BLaER1 (cell line): Measurements from ENCODE around the gene XYLT1.

Experiments used
- H3K27ac ChIP-seq: shearing (Covaris generic); formaldehyde crosslinking; 2 replicates; pipeline ENCODE4 v1.8.1; 2022
- H3K27me3 ChIP-seq: shearing (Covaris generic); formaldehyde crosslinking; 2 replicates; pipeline ENCODE4 v1.8.1; 2022
- H3K36me3 ChIP-seq: shearing (Covaris generic); formaldehyde crosslinking; 2 replicates; pipeline ENCODE4 v1.8.1; 2022
- H3K4me1 ChIP-seq: shearing (Covaris generic); formaldehyde crosslinking; 2 replicates; pipeline ENCODE4 v1.8.1; 2022
- H3K4me2 ChIP-seq: shearing (Covaris generic); formaldehyde crosslinking; 2 replicates; pipeline ENCODE4 v1.8.1; 2022
- H3K4me3 ChIP-seq: shearing (Covaris generic); formaldehyde crosslinking; 2 replicates; pipeline ENCODE4 v1.8.1; 2022
- H3K9ac ChIP-seq: shearing (Covaris generic); formaldehyde crosslinking; 2 replicates; pipeline ENCODE4 v1.8.1; 2022
- H3K9me3 ChIP-seq: shearing (Covaris generic); formaldehyde crosslinking; 2 replicates; pipeline ENCODE4 v1.8.1; 2022
- H4K20me1 ChIP-seq: shearing (Covaris generic); formaldehyde crosslinking; 2 replicates; pipeline ENCODE4 v1.8.1; 2022
- Cebpa-rat ChIP-seq: shearing (Covaris generic); IDR thresholded peaks from 2 replicates; pipeline ENCODE4 v1.8.1; 2022

Gene XYLT1

GRCh38 chr16:17470908-17471718 is at the start of gene XYLT1:
Gene XYLT1, minus strand, starts transcription at chr16:17470960. Its CDS starts 164 bp downstream, at chr16:17470796.
- H3K9me3 ChIP-seq, result no peaks in the 10 kb centered on the region
- H3K27me3 ChIP-seq, result no peaks in the 10 kb centered on the region
- peak within 1 kb of the TSS; percentile 96 for H3K9ac ChIP-seq
- peaks cover 43% of the 10 kb centered on the region for H4K20me1 ChIP-seq
- H3K4me2 ChIP-seq, result peak within 1 kb of the TSS; percentile 95
- H3K4me3 ChIP-seq, result peak within 1 kb of the TSS; percentile 99
- H3K4me1 ChIP-seq, result peaks cover 60% of the 10 kb centered on the region
- H3K27ac ChIP-seq, result peak within 1 kb of the TSS; percentile 96
- TF ChIP-seq Cebpa-rat, result no peak
- H3K36me3 ChIP-seq, result no peaks in the 10 kb centered on the region

GRCh38 chr16:17520111-17520510 is 49.4 kb upstream of the XYLT1 start:
- Histone ChIP-seq H3K27ac (no peak overlapping the region), H3K9ac (no peak overlapping the region), H3K9me3 (no peaks in the 10 kb centered on the region), H3K4me2 (no peak overlapping the region), H4K20me1 (no peaks in the 10 kb centered on the region), H3K36me3 (no peaks in the 10 kb centered on the region), H3K4me1 (no peaks in the 10 kb centered on the region), H3K27me3 (no peaks in the 10 kb centered on the region), H3K4me3 (no peak overlapping the region)
- no peak for TF ChIP-seq Cebpa-rat

- no peak overlapping the region for H3K4me2 ChIP-seq
- H3K27ac ChIP-seq, result no peak overlapping the region
- H3K27me3 ChIP-seq, result no peaks in the 10 kb centered on the region
- TF ChIP-seq Cebpa-rat, result no peak
- H3K9me3 ChIP-seq, result no peaks in the 10 kb centered on the region
- no peak overlapping the region for H3K9ac ChIP-seq
- H3K4me1 ChIP-seq, result no peaks in the 10 kb centered on the region
- no peak overlapping the region for H3K4me3 ChIP-seq
- no peaks in the 10 kb centered on the region for H4K20me1 ChIP-seq
- no peaks in the 10 kb centered on the region for H3K36me3 ChIP-seq
These were observed 48.6 kb upstream of the XYLT1 start for GRCh38 chr16:17519101-17519955.

GRCh38 chr16:17518441-17518840 is 47.7 kb upstream of the XYLT1 start:
- no peak for TF ChIP-seq Cebpa-rat
- Histone ChIP-seq H3K4me1 (no peaks in the 10 kb centered on the region; the same call in 1 of the 2 replicates), H3K27ac (no peak overlapping the region), H4K20me1 (no peaks in the 10 kb centered on the region), H3K4me3 (no peak overlapping the region), H3K9me3 (no peaks in the 10 kb centered on the region), H3K4me2 (no peak overlapping the region), H3K27me3 (no peaks in the 10 kb centered on the region), H3K9ac (no peak overlapping the region), H3K36me3 (no peaks in the 10 kb centered on the region)

GRCh38 chr16:17515421-17516210 is 44.9 kb upstream of the XYLT1 start:
- no peaks in the 10 kb centered on the region for H4K20me1 ChIP-seq
- TF ChIP-seq Cebpa-rat, result no peak
- H3K4me1 ChIP-seq, result peaks cover 19% of the 10 kb centered on the region
- H3K27ac ChIP-seq, result no peak overlapping the region
- no peak overlapping the region for H3K4me2 ChIP-seq
- no peaks in the 10 kb centered on the region for H3K27me3 ChIP-seq
- no peaks in the 10 kb centered on the region for H3K36me3 ChIP-seq
- H3K4me3 ChIP-seq, result no peak overlapping the region
- no peak overlapping the region for H3K9ac ChIP-seq
- H3K9me3 ChIP-seq, result no peaks in the 10 kb centered on the region

GRCh38 chr16:17512636-17513220 is 42.0 kb upstream of the XYLT1 start:
- H3K36me3 ChIP-seq, result no peaks in the 10 kb centered on the region
- H4K20me1 ChIP-seq, result no peaks in the 10 kb centered on the region
- no peak overlapping the region for H3K4me3 ChIP-seq
- H3K4me2 ChIP-seq, result peak overlapping the region; percentile 55
- H3K27me3 ChIP-seq, result no peaks in the 10 kb centered on the region
- TF ChIP-seq Cebpa-rat, result no peak
- no peak overlapping the region; the same call in 1 of the 2 replicates for H3K27ac ChIP-seq
- peaks cover 19% of the 10 kb centered on the region for H3K4me1 ChIP-seq
- peaks cover 18% of the 10 kb centered on the region for H3K9me3 ChIP-seq
- no peak overlapping the region for H3K9ac ChIP-seq

- no peak overlapping the region for H3K9ac ChIP-seq
- no peak overlapping the region for H3K4me2 ChIP-seq
These were observed 40.6 kb upstream of the XYLT1 start for GRCh38 chr16:17511340-17511739.

GRCh38 chr16:17510567-17510966 is 39.8 kb upstream of the XYLT1 start:
- Histone ChIP-seq H3K4me3 (no peak overlapping the region), H3K4me1 (peaks cover 19% of the 10 kb centered on the region), H3K27ac (no peak overlapping the region), H3K9ac (no peak overlapping the region), H4K20me1 (no peaks in the 10 kb centered on the region), H3K9me3 (peaks cover 24% of the 10 kb centered on the region), H3K36me3 (no peaks in the 10 kb centered on the region), H3K27me3 (no peaks in the 10 kb centered on the region), H3K4me2 (no peak overlapping the region)
- TF ChIP-seq Cebpa-rat, result no peak

More at GRCh38 chr16:17511340-17511739, 40.6 kb upstream of the XYLT1 start:
- no peaks in the 10 kb centered on the region for H3K36me3 ChIP-seq
- no peak overlapping the region for H3K4me3 ChIP-seq
- H3K27ac ChIP-seq, result no peak overlapping the region
- peaks cover 19% of the 10 kb centered on the region for H3K4me1 ChIP-seq
- peaks cover 24% of the 10 kb centered on the region for H3K9me3 ChIP-seq
- H3K27me3 ChIP-seq, result no peaks in the 10 kb centered on the region
- TF ChIP-seq Cebpa-rat, result no peak
- no peaks in the 10 kb centered on the region for H4K20me1 ChIP-seq

GRCh38 chr16:17509194-17509593 is 38.4 kb upstream of the XYLT1 start:
- Histone ChIP-seq H3K4me2 (no peak overlapping the region), H3K9ac (no peak overlapping the region), H3K4me3 (no peak overlapping the region), H4K20me1 (no peaks in the 10 kb centered on the region), H3K27me3 (no peaks in the 10 kb centered on the region), H3K9me3 (peaks cover 24% of the 10 kb centered on the region), H3K36me3 (no peaks in the 10 kb centered on the region), H3K4me1 (peaks cover 19% of the 10 kb centered on the region), H3K27ac (no peak overlapping the region)
- no peak for TF ChIP-seq Cebpa-rat
